K562 (cell line): Measurements from ENCODE around the gene SERPINA3. TPM values are rescaled to one million over a fixed set of nuclear protein-coding genes. Genes with fewer than 3 reads are reported as not detected.

Experiments
- ATAC-seq: fragments of 200-7000 bp; cut with Tn5 transposase; 3 replicates; pipeline ENCODE4 v1.9.1; 2020; ENCODE audit warnings: moderate library complexity
- BruUV-seq: library from RNA; stranded (reverse); fragments of 400-500 nt; replicated peaks from 2 replicates; lab custom pipeline; 2021; lab: Mats Ljungman, UMichigan
- CTCF ChIA-PET: fragments of 300-600 bp; formaldehyde crosslinking; extraction: SDS; loops from one replicate; lab custom pipeline; 2021; ENCODE audit warnings: low intra/inter-chr PET ratio; lab: Yijun Ruan, JAX
- POLR2A ChIA-PET: fragments of 300-600, 350-650 bp; sonication (Branson Sonifier 250); formaldehyde crosslinking; extraction: SDS; loops from one replicate; lab custom pipeline; 2021; ENCODE audit warnings: antibody characterized with exemption, inconsistent platforms; lab: Yijun Ruan, JAX
- DNase-seq, 4 experiments: peaks; one replicate each; pipeline versions ENCODE4 v3.0.0 to v3.0.0-alpha.2; 2011 to 2018; ENCODE audit warnings: low spot score in 3 of 4, mixed read lengths in 3 of 4; ENCODE audit errors: extremely low read depth in 1 of 4
- FAIRE-seq: peaks from 2 replicates; lab custom pipeline; 2011; peaks lifted over from hg19 to GRCh38; lab: Jason Lieb, UNC
- H2AFZ ChIP-seq: 2 replicates; pipeline ENCODE4 v1.6.0; 2011; ENCODE audit warnings: low read depth, low read length, control low read depth, inconsistent platforms
- H3K27ac ChIP-seq: fragments of 200-600 bp; 3 replicates; pipeline ENCODE4 v1.8.0; 2011; ENCODE audit warnings: low read depth, mild to moderate bottlenecking, control low read depth, inconsistent platforms, low read length, moderate library complexity, mixed read lengths; ENCODE audit errors: extremely low read depth
- H3K27me3 ChIP-seq, 2 experiments: fragments of 300-600 bp in 1 of 2; 2 replicates in 1 of 2; 3 replicates in 1 of 2; pipeline versions ENCODE4 v1.6.0 to v1.8.0; 2011; ENCODE audit warnings: inconsistent platforms in 2 of 2, low read length in 2 of 2, mild to moderate bottlenecking in 1 of 2, mixed read lengths in 1 of 2, moderate library complexity in 1 of 2; ENCODE audit not compliant: control insufficient read depth in 2 of 2, insufficient read depth in 2 of 2
- H3K36me3 ChIP-seq: fragments of 300-600 bp; 3 replicates; pipeline ENCODE4 v1.8.0; 2011; ENCODE audit warnings: mild to moderate bottlenecking, low read length, inconsistent platforms; ENCODE audit not compliant: control insufficient read depth, insufficient read depth
- H3K4me1 ChIP-seq, 2 experiments: fragments of 200-600 bp in 1 of 2; replicated peaks in 1 of 2; 2 replicates in 1 of 2; 3 replicates in 1 of 2; pipeline versions ENCODE4 v1.5.1 to v1.8.0; 2011; ENCODE audit warnings: inconsistent platforms in 2 of 2, low read length in 2 of 2, mild to moderate bottlenecking in 1 of 2, mixed read lengths in 1 of 2, moderate library complexity in 1 of 2; ENCODE audit not compliant: control insufficient read depth in 2 of 2, insufficient read depth in 2 of 2
- H3K4me2 ChIP-seq: 2 replicates; pipeline ENCODE4 v1.6.1; 2011; ENCODE audit warnings: low read length, control low read depth, inconsistent platforms, mixed read lengths; ENCODE audit not compliant: insufficient read depth
- H3K4me3 ChIP-seq: fragments of 200-600 bp; sonication (generic), shearing (Covaris generic); 2 replicates; pipeline ENCODE4 v1.5.1; 2016; ENCODE audit warnings: control low read depth, inconsistent platforms
- H3K79me2 ChIP-seq: fragments of 200-600 bp; 3 replicates; pipeline ENCODE4 v1.8.0; 2011; ENCODE audit warnings: low read length, inconsistent platforms; ENCODE audit not compliant: control insufficient read depth, insufficient read depth
- H3K9ac ChIP-seq, 2 experiments: 2 replicates each; pipeline versions ENCODE4 v1.6.0 to v1.6.1; 2011; ENCODE audit warnings: low read depth in 2 of 2, low read length in 2 of 2, control low read depth in 1 of 2, inconsistent platforms in 1 of 2, mild to moderate bottlenecking in 1 of 2, mixed read lengths in 1 of 2; ENCODE audit not compliant: insufficient read depth in 1 of 2
- H3K9me1 ChIP-seq: one replicate; pipeline ENCODE4 v1.6.0; 2011; ENCODE audit warnings: inconsistent platforms, mild to moderate bottlenecking, low read length, moderate library complexity; ENCODE audit not compliant: control insufficient read depth, insufficient read depth
- H3K9me3 ChIP-seq: replicated peaks from 2 replicates; pipeline ENCODE4 v1.5.1; 2011; ENCODE audit warnings: low read depth, low read length, inconsistent platforms; ENCODE audit not compliant: control insufficient read depth, insufficient read depth
- H4K20me1 ChIP-seq: replicated peaks from 2 replicates; pipeline ENCODE4 v1.6.1; 2011; ENCODE audit warnings: low read length, inconsistent platforms, mixed read lengths; ENCODE audit not compliant: control insufficient read depth, insufficient read depth
- CSDE1 ChIP-seq, 2 experiments: fragments of 450-650 bp; IDR thresholded peaks; 2 replicates each; pipeline ENCODE4 v1.6.1; 2016; ENCODE audit warnings: mild to moderate bottlenecking in 1 of 2
- MAFG ChIP-seq: fragments of 450-650 bp; conservative IDR thresholded peaks from 2 replicates; pipeline ENCODE4 v1.6.1; 2016; ENCODE audit warnings: missing genetic modification characterization, missing compliant biosample characterization
- NR2C1 ChIP-seq, 2 experiments: fragments of 450-650 bp; IDR thresholded peaks; 2 replicates each; pipeline ENCODE4 v1.6.1; 2017; ENCODE audit warnings: mild to moderate bottlenecking in 2 of 2, antibody characterized with exemption in 1 of 2, inconsistent platforms in 1 of 2, missing compliant biosample characterization in 1 of 2, missing genetic modification characterization in 1 of 2
- POLR2AphosphoS2 ChIP-seq: IDR thresholded peaks from 2 replicates; pipeline ENCODE4 v1.6.1; 2012; ENCODE audit warnings: low read length, improper control_type of control experiment
- TOE1 ChIP-seq, 2 experiments: fragments of 450-650 bp in 1 of 2; sonication (generic) in 1 of 2; formaldehyde crosslinking in 1 of 2; IDR thresholded peaks; 2 replicates each; pipeline versions ENCODE4 v1.7.1 to v1.8.0; 2016 to 2022; ENCODE audit warnings: borderline replicate concordance in 2 of 2, mild to moderate bottlenecking in 2 of 2, antibody characterized with exemption in 1 of 2, inconsistent platforms in 1 of 2, low read depth in 1 of 2, missing genetic modification reagents in 1 of 2, moderate library complexity in 1 of 2
- ZKSCAN8 ChIP-seq: fragments of 200-800 bp; sonication (Bioruptor generic); IDR thresholded peaks from 2 replicates; pipeline ENCODE4 v1.6.1; 2016; ENCODE audit warnings: missing genetic modification characterization, missing compliant biosample characterization
- ZNF239 ChIP-seq: fragments of 250-450 bp; sonication (Bioruptor Pico); IDR thresholded peaks from 2 replicates; pipeline ENCODE4 v1.4.0; 2020; ENCODE audit warnings: mild to moderate bottlenecking
- WGBS: fragments of 100-300 bp; shearing (Covaris generic); methylation state at CpG from one replicate; pipeline ENCODE4 v1.1.6; 2016; ENCODE audit warnings: low coverage, mixed read lengths; ENCODE audit not compliant: insufficient coverage; ENCODE audit errors: missing lambda C conversion rate; 5-methylcytosine and 5-hydroxymethylcytosine counted together
- in situ Hi-C: fragments of 300-500 bp; cut with MboI; formaldehyde crosslinking; loops from 4 replicates; pipeline ENCODE4 v1.15.0; 2018; ENCODE audit warnings: inconsistent platforms, mixed read lengths
- intact Hi-C: fragments of 100-400 bp; cut with micrococcal nuclease; formaldehyde crosslinking; loops from 2 replicates; pipeline ENCODE4 v1.14.2; 2022
- polyA plus RNA-seq, 8 experiments: library from polyadenylated mRNA; depleted of rRNA in 4 of 8; stranded (reverse) in 5 of 8; unstranded in 3 of 8; fragments of >200 nt; fragmentation: Nextera tagmentation in 2 of 8; fragmentation: Illumina TruSeq in 1 of 8; extraction: Ambion mirVana in 2 of 8; extraction: Trizol in 1 of 8; gene quantifications; 2 replicates each; pipeline versions ENCODE4 v1.2.1 to v1.2.3, GENCODE V29; 2011 to 2014; ENCODE audit warnings: inconsistent platforms in 1 of 8, missing spikeins in 1 of 8
- total RNA-seq, 7 experiments: library from RNA; depleted of rRNA in 6 of 7; stranded (reverse); fragments of >200 nt in 6 of 7; fragmentation: Illumina TruSeq in 2 of 7; extraction: Trizol in 2 of 7; gene quantifications; 2 replicates each; pipeline versions ENCODE4 v1.2.1 to v1.2.3, GENCODE V29; 2011 to 2021; ENCODE audit warnings: low replicate concordance in 1 of 7
- TF ChIP-seq, protein P1 (sequence below): sonication (generic); formaldehyde crosslinking; IDR thresholded peaks from 2 replicates; pipeline ENCODE4 v1.5.0; 2020; ENCODE audit warnings: missing genetic modification reagents
- TF ChIP-seq, protein P2 (sequence below): fragments of 450-650 bp; formaldehyde crosslinking; IDR thresholded peaks from 2 replicates; pipeline ENCODE4 v1.4.0; 2020; ENCODE audit warnings: mild to moderate bottlenecking, moderate library complexity
- TF ChIP-seq, protein P3 (sequence below): sonication (generic); formaldehyde crosslinking; IDR thresholded peaks from 2 replicates; pipeline ENCODE4 v1.8.0; 2022; ENCODE audit warnings: mild to moderate bottlenecking, low read depth, missing genetic modification reagents
- TF ChIP-seq, protein P4 (sequence below): fragments of 450-650 bp; IDR thresholded peaks from 2 replicates; pipeline ENCODE4 v1.6.1; 2016; ENCODE audit warnings: low read depth

SERPINA3 gene
- total and polyA plus RNA-seq, 9 of the 15 experiments (the other 6 are each of a cell fraction or from before 2014, with no cell fraction given): 2.3 TPM; not detected in 8

DNA sequence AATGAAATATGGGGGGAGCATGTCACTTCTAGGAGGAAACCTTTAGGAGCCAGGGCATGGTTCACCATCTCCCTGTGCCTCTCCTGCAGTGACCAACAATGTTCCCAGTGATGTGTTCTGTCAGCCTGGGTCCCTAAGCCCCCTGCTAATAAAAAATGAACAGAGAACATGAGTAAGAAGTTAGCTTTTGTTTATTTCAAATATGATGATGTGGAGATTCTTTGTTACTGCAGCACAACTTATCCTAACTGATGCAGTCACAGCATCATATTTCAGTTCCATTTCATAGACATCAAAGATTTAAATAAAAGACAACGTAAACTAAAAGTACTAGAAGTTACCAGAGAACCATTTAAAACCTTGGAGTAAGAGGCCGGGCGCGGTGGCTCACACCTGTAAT lies 43.9 kb downstream of the SERPINA3 start:
- H4K20me1 ChIP-seq: no peaks in the 10 kb centered on the region
- no peaks in the 10 kb centered on the region for H3K27me3 ChIP-seq
- no peaks in the 10 kb centered on the region for H3K9me3 ChIP-seq
- H3K36me3 ChIP-seq: no peaks in the 10 kb centered on the region
- no peak overlapping the region for H3K4me2 ChIP-seq
- no peak overlapping the region for H3K27ac ChIP-seq
- CTCF ChIA-PET: no interaction called here
- H3K79me2 ChIP-seq: no peaks in the 10 kb centered on the region
- in situ Hi-C loops: no loop called here
- H3K9me1 ChIP-seq: no peaks in the 10 kb centered on the region
- H3K4me3 ChIP-seq: no peak overlapping the region
- no peaks in the 10 kb centered on the region for H3K4me1 ChIP-seq
- no peak overlapping the region for H2AFZ ChIP-seq
- DNase-seq (no peak), ATAC-seq (no peak), FAIRE-seq (no peak)
- 3% methylated on average over 4 of the region's 4 CpGs for WGBS
- intact Hi-C loops: no loop called here
- POLR2A ChIA-PET: no interaction called here
- no peak overlapping the region for H3K9ac ChIP-seq
- BruUV-seq: no TSS peak
- TF ChIP-seq ZKSCAN8: no peak
- TF ChIP-seq NR2C1 (IDR thresholded peaks at IDR 0.05): no peak
- TF ChIP-seq NR2C1 (tag; IDR thresholded peaks at IDR 0.05): no peak
- no peak for TF ChIP-seq MAFG (tag)
- TF ChIP-seq ZNF239 (CRISPR knock-in tag): no peak
- TF ChIP-seq, protein P1, sequence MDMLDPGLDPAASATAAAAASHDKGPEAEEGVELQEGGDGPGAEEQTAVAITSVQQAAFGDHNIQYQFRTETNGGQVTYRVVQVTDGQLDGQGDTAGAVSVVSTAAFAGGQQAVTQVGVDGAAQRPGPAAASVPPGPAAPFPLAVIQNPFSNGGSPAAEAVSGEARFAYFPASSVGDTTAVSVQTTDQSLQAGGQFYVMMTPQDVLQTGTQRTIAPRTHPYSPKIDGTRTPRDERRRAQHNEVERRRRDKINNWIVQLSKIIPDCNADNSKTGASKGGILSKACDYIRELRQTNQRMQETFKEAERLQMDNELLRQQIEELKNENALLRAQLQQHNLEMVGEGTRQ (CRISPR knock-in tag): no peak
- no peak for TF ChIP-seq TOE1 (IDR thresholded peaks at IDR 0.05; ENCODE audit: borderline replicate concordance)
- no peak for TF ChIP-seq TOE1 (CRISPR knock-in tag; IDR thresholded peaks at IDR 0.05; ENCODE audit: borderline replicate concordance, low read depth)
- TF ChIP-seq, protein P2, sequence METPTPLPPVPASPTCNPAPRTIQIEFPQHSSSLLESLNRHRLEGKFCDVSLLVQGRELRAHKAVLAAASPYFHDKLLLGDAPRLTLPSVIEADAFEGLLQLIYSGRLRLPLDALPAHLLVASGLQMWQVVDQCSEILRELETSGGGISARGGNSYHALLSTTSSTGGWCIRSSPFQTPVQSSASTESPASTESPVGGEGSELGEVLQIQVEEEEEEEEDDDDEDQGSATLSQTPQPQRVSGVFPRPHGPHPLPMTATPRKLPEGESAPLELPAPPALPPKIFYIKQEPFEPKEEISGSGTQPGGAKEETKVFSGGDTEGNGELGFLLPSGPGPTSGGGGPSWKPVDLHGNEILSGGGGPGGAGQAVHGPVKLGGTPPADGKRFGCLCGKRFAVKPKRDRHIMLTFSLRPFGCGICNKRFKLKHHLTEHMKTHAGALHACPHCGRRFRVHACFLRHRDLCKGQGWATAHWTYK (CRISPR knock-in tag): no peak
- no peak for TF ChIP-seq CSDE1 (IDR thresholded peaks at IDR 0.05)
- TF ChIP-seq, protein P3, sequence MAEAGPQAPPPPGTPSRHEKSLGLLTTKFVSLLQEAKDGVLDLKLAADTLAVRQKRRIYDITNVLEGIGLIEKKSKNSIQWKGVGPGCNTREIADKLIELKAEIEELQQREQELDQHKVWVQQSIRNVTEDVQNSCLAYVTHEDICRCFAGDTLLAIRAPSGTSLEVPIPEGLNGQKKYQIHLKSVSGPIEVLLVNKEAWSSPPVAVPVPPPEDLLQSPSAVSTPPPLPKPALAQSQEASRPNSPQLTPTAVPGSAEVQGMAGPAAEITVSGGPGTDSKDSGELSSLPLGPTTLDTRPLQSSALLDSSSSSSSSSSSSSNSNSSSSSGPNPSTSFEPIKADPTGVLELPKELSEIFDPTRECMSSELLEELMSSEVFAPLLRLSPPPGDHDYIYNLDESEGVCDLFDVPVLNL (CRISPR knock-in tag): no peak
- no peak for TF ChIP-seq POLR2AphosphoS2
- TF ChIP-seq, protein P4, sequence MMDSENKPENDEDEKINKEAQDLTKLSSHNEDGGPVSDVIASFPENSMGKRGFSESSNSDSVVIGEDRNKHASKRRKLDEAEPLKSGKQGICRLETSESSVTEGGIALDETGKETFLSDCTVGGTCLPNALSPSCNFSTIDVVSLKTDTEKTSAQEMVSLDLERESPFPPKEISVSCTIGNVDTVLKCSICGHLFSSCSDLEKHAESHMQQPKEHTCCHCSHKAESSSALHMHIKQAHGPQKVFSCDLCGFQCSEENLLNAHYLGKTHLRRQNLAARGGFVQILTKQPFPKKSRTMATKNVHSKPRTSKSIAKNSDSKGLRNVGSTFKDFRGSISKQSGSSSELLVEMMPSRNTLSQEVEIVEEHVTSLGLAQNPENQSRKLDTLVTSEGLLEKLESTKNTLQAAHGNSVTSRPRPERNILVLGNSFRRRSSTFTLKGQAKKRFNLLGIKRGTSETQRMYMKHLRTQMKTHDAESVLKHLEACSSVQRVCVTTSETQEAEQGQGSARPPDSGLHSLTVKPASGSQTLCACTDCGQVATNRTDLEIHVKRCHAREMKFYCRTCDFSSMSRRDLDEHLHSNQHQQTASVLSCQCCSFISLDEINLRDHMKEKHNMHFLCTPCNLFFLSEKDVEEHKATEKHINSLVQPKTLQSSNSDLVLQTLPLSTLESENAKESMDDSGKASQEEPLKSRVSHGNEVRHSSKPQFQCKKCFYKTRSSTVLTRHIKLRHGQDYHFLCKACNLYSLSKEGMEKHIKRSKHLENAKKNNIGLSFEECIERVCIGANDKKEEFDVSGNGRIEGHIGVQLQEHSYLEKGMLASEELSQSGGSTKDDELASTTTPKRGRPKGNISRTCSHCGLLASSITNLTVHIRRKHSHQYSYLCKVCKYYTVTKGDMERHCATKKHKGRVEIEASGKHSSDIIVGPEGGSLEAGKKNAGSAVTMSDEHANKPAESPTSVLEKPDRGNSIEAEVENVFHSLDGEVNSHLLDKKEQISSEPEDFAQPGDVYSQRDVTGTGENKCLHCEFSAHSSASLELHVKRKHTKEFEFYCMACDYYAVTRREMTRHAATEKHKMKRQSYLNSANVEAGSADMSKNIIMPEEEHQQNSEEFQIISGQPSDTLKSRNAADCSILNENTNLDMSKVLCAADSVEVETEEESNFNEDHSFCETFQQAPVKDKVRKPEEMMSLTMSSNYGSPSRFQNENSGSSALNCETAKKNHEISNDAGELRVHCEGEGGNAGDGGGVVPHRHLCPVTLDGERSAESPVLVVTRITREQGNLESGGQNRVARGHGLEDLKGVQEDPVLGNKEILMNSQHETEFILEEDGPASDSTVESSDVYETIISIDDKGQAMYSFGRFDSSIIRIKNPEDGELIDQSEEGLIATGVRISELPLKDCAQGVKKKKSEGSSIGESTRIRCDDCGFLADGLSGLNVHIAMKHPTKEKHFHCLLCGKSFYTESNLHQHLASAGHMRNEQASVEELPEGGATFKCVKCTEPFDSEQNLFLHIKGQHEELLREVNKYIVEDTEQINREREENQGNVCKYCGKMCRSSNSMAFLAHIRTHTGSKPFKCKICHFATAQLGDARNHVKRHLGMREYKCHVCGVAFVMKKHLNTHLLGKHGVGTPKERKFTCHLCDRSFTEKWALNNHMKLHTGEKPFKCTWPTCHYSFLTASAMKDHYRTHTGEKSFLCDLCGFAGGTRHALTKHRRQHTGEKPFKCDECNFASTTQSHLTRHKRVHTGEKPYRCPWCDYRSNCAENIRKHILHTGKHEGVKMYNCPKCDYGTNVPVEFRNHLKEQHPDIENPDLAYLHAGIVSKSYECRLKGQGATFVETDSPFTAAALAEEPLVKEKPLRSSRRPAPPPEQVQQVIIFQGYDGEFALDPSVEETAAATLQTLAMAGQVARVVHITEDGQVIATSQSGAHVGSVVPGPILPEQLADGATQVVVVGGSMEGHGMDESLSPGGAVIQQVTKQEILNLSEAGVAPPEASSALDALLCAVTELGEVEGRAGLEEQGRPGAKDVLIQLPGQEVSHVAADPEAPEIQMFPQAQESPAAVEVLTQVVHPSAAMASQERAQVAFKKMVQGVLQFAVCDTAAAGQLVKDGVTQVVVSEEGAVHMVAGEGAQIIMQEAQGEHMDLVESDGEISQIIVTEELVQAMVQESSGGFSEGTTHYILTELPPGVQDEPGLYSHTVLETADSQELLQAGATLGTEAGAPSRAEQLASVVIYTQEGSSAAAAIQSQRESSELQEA: no peak
